LNCAP (cell line): ENCODE measurements around the gene CRTC1.

Experiments used
- TF ChIP-seq, protein P1 (sequence below): fragments of 450-650 bp; IDR thresholded peaks from 2 replicates; pipeline ENCODE4 v1.5.1; 2017; ENCODE audit warnings: mild to moderate bottlenecking

Gene CRTC1

DNA sequence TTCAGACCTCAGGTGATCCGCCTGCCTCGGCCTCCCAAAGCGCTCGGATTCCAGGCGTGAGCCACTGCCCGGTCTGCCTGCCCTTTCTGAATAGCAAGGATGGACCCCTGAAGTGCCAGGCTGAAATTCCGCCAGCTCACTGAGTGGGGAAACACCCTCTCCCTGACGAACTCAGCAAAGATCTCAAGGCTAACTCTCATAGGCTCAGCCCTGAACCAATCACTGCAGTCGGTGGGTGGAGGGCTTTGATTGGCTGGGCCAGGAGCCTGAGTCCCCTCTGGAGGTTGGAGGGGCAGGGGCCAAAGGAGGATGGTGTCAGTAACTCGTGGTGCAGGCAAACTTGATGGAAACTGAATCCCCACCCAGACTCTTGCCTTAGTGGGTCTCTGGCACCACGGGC is 118.9 kb downstream of the CRTC1 start:
- TF ChIP-seq, protein P1, sequence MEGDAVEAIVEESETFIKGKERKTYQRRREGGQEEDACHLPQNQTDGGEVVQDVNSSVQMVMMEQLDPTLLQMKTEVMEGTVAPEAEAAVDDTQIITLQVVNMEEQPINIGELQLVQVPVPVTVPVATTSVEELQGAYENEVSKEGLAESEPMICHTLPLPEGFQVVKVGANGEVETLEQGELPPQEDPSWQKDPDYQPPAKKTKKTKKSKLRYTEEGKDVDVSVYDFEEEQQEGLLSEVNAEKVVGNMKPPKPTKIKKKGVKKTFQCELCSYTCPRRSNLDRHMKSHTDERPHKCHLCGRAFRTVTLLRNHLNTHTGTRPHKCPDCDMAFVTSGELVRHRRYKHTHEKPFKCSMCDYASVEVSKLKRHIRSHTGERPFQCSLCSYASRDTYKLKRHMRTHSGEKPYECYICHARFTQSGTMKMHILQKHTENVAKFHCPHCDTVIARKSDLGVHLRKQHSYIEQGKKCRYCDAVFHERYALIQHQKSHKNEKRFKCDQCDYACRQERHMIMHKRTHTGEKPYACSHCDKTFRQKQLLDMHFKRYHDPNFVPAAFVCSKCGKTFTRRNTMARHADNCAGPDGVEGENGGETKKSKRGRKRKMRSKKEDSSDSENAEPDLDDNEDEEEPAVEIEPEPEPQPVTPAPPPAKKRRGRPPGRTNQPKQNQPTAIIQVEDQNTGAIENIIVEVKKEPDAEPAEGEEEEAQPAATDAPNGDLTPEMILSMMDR = no peak

DNA sequence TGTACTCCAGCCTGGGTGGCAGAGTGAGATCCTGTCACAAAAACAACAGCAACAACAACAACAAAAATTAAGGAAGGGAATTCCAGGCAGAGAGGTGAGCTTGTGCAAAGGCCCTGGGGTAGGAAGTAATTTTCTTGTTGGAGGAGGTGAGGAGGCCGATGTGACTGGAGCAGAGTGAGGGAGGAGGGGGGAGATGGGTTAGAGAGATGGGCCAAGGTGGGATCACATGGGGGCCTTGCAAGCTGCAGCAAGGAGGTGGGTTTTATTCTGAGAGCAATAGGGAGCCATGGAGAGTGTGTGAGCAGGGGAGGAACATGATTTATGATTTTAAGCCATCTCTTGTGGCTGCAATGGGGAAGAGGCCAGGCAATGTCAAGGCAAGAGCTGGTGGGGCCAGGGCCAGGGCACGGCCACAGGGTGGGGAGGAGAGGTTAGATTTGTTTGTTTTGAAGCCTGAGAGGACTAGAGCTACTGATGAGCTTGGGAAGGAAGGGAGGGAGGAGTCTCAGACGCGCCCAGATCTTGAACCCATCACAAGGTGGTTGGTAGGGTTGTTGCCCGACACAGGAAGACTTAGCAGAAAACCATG is 120.2 kb downstream of the CRTC1 start:
- TF ChIP-seq, protein P1 = no peak

DNA sequence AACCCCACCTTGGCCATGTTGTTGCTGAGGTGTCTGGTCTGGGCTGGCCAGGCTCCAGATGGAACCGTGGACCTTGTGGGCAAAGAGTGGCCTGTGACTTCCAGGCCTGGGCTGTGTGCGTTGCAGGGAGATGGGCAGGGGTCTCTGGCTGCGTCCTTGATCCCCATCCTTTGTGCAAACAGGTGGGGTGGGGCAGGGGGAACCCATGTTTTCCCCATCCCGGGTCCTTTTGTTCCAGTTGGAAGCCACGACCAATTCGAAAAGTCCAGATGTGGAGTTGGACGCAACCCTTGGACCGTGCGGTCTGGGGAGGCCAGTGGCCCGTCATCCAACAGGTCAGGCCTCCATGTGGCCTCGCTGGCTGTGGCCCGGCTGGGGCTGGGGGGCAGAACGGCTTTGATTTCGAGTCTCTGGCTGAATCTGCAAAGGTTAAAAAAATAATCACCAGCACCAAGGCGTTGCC is 120.7 kb downstream of the CRTC1 start:
- TF ChIP-seq, protein P1 = no peak

DNA sequence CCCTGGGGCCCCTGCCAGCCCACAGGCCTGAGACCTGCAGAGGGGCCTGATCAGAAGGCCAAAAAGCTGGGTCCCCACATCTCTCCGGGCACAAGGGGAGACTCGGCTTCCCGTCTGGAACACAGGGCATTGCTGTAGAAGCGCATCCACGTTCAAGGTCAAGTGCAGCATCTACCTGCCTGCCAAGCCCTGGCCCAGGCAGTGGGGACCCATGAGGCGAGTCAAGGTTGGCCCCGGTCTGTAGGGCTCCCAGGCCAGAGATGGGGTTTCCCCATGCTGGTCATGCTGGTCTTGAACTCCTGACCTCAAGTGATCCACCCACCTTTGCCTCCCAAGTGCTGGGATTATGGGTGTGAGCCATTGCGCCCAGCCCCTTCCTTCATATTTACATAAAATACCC is 121.2 kb downstream of the CRTC1 start:
- TF ChIP-seq, protein P1 = no peak

DNA sequence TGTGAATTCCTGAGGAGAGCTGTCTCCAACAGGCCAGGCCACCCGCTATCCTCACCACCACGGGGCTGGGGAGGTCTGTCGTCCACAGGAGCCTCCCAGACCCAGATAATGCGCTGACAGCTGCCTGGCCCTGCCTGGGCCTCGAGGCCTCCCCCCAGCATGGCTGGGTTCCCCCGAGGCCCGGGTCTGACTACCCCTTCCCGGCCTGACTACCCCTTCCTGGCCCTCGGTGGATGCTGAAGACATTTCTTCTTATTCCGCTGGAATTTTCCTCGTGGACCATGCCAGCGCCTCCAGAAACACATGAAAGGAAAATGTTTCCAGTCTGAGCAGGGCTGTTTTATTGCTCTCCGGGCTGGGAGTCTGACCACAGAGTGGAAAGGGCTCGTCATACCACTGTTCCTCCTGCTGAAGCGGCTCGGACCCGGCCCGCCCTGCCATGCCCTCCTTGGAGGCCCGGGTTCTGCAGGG is 124.4 kb downstream of the CRTC1 start:
- TF ChIP-seq, protein P1 = no peak

DNA sequence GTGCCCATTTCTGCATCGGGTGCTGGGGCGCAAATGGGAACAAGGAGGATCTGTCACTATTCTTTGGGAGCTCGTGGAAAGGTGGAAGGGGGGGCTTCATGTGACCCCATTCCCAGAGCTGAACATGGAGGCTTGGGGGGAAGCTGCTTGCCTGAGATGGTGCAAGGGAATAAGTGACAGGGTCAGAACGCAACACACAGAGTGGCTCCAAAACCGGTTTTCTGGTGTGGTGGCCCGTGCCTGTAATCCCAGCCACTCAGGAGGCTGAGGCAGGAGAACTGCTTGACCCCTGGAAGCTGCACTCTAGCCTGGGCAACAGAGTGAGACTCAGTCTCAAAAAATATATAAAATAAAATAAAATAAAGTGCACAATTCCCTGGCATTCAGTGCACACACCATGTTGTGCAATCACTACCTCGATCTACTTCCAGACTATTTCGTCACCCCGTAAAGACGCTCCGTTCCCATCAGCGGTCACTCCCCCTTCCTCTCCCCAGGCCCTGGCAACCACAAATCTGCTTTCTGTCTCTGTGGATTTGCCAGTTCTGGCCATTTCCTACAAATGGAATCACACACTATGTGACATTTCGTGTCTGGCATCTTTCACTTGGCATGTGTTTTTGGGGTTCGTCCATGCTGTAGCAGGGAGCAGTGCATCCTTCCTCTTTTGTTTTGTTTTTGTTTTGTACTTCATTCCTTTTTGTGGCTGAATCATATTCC is 125.8 kb downstream of the CRTC1 start:
- TF ChIP-seq, protein P1 = no peak

DNA sequence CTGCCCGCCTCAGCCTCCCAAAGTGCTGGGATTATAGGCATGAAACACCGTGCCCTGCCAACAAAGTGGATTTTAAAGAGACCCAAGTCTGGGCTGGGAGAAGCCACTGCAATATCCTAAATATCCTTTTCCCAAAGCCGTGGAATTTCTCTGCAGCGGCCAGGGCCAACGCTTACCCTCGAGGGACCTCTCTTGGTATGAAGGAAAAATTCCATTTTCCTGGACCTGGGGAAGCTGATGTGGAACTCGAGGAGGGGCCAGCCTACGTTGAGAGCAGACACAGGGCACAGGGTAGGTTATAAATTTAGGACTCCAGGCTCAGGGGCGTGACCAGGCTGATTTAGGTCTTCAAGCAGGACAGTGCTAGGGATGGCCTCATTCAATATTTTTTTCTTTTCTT is 130.6 kb downstream of the CRTC1 start:
- TF ChIP-seq, protein P1 = no peak
